OCI-LY7 (cell line): ENCODE measurements around the gene CRY2. TPM values are rescaled to one million over a fixed set of nuclear protein-coding genes. Genes with fewer than 3 reads are reported as not detected.

Experiments used
- BruUV-seq: library from RNA; stranded (reverse); fragments of 400-500 nt; replicated peaks from 2 replicates; lab custom pipeline; 2021; lab: Mats Ljungman, UMichigan
- CTCF ChIA-PET: fragments of 300-600 bp; sonication (Branson Sonifier 250); formaldehyde crosslinking; loops from one replicate; lab custom pipeline; 2022; ENCODE audit warnings: antibody characterized with exemption; ENCODE audit not compliant: unreplicated experiment; lab: Charles Lee
- POLR2A ChIA-PET: fragments of 300-600 bp; sonication (Branson Sonifier 250); formaldehyde crosslinking; loops from one replicate; lab custom pipeline; 2022; ENCODE audit warnings: antibody characterized with exemption; lab: Charles Lee
- DNase-seq: peaks from one replicate; pipeline ENCODE4 v3.0.0-alpha.2; 2015; ENCODE audit warnings: low spot score
- H2AFZ ChIP-seq: fragments of 200-600 bp; sonication (generic), shearing (Covaris generic); 2 replicates; pipeline ENCODE4 v1.6.1; 2014; ENCODE audit warnings: mild to moderate bottlenecking, antibody characterized with exemption, low read length, moderate library complexity
- H3K27ac ChIP-seq: fragments of 200-600 bp; sonication (generic); 2 replicates; pipeline ENCODE4 v1.5.1; 2014; ENCODE audit warnings: mixed run types, low read depth, mild to moderate bottlenecking, moderate library complexity, low read length, inconsistent platforms; ENCODE audit not compliant: poor library complexity, severe bottlenecking
- H3K36me3 ChIP-seq: fragments of 200-600 bp; sonication (generic); 2 replicates; pipeline ENCODE4 v1.6.1; 2014; ENCODE audit warnings: mild to moderate bottlenecking, antibody characterized with exemption, low read length, moderate library complexity, mixed read lengths; ENCODE audit not compliant: insufficient read depth
- H3K4me1 ChIP-seq: fragments of 200-600 bp; sonication (generic); 2 replicates; pipeline ENCODE4 v1.5.1; 2014; ENCODE audit warnings: mild to moderate bottlenecking, low read length; ENCODE audit not compliant: insufficient read depth, poor library complexity, severe bottlenecking
- H3K4me2 ChIP-seq: fragments of 200-600 bp; sonication (generic); 2 replicates; pipeline ENCODE4 v1.6.1; 2014; ENCODE audit warnings: mild to moderate bottlenecking, low read length
- H3K4me3 ChIP-seq: fragments of 200-600 bp; sonication (generic); 2 replicates; pipeline ENCODE4 v1.5.1; 2014; ENCODE audit warnings: mild to moderate bottlenecking, low read depth, low read length; ENCODE audit not compliant: poor library complexity, severe bottlenecking
- H3K79me2 ChIP-seq: fragments of 200-600 bp; sonication (generic); 2 replicates; pipeline ENCODE4 v1.6.1; 2016; ENCODE audit warnings: low read depth, mild to moderate bottlenecking, low read length, moderate library complexity, mixed read lengths; ENCODE audit not compliant: insufficient read depth
- H3K9me2 ChIP-seq: fragments of 200-600 bp; sonication (generic); 2 replicates; pipeline ENCODE4 v1.6.1; 2016; ENCODE audit warnings: mild to moderate bottlenecking, low read length, mixed read lengths; ENCODE audit not compliant: insufficient read depth
- H3K9me3 ChIP-seq: fragments of 200-600 bp; sonication (generic); 2 replicates; pipeline ENCODE4 v1.6.1; 2014; ENCODE audit warnings: mild to moderate bottlenecking, mixed run types, low read length, mixed read lengths
- H4K20me1 ChIP-seq: fragments of 200-600 bp; sonication (generic); 2 replicates; pipeline ENCODE4 v1.6.1; 2014; ENCODE audit warnings: mild to moderate bottlenecking, antibody characterized with exemption, low read length, moderate library complexity, mixed read lengths; ENCODE audit not compliant: insufficient read depth
- CTCF ChIP-seq: fragments of 200-600 bp; sonication (generic); conservative IDR thresholded peaks from 2 replicates; pipeline ENCODE4 v1.5.1; 2014; ENCODE audit warnings: mild to moderate bottlenecking, antibody characterized with exemption, low read length, moderate library complexity, mixed read lengths
- EZH2phosphoT487 ChIP-seq: fragments of 200-600 bp; sonication (generic); IDR thresholded peaks from 2 replicates; pipeline ENCODE4 v1.6.1; 2018; ENCODE audit warnings: low read depth, borderline replicate concordance, mild to moderate bottlenecking, mixed run types, antibody characterized with exemption, low read length, moderate library complexity, mixed read lengths
- intact Hi-C: fragments of 100-400 bp; cut with micrococcal nuclease; formaldehyde crosslinking; loops from one replicate; pipeline ENCODE4 v1.10.0; 2022; ENCODE audit not compliant: unreplicated experiment
- total RNA-seq, 2 experiments: library from RNA; depleted of rRNA in 1 of 2; stranded (reverse); fragments of >200 nt in 1 of 2; shearing (Covaris generic) in 1 of 2; gene quantifications; 2 replicates each; pipeline ENCODE4 v1.2.3, GENCODE V29; 2014 to 2022

CRY2 gene
- total RNA-seq, 2 experiments from 2014 or later, result 19.2 to 24.6 TPM

GRCh38 chr11:45880772-45881570, 33.7 kb downstream of the CRY2 start:
- TF ChIP-seq EZH2phosphoT487 (no peak), CTCF (no peak)
- H3K4me1 ChIP-seq, result no peaks in the 10 kb centered on the region
- no peak overlapping the region for H3K4me3 ChIP-seq
- H4K20me1 ChIP-seq, result no peaks in the 10 kb centered on the region
- ChIA-PET CTCF (no interaction called here), POLR2A (no interaction called here)
- DNase-seq, result no peak
- no peak overlapping the region for H3K27ac ChIP-seq
- H3K79me2 ChIP-seq, result no peaks in the 10 kb centered on the region
- no peaks in the 10 kb centered on the region for H3K9me3 ChIP-seq
- no peaks in the 10 kb centered on the region for H3K9me2 ChIP-seq
- intact Hi-C loops, result no loop called here
- BruUV-seq, result no TSS peak
- no peaks in the 10 kb centered on the region; the same call in 1 of the 2 replicates for H3K36me3 ChIP-seq
- H3K4me2 ChIP-seq, result no peak overlapping the region
- no peak overlapping the region for H2AFZ ChIP-seq

DNA sequence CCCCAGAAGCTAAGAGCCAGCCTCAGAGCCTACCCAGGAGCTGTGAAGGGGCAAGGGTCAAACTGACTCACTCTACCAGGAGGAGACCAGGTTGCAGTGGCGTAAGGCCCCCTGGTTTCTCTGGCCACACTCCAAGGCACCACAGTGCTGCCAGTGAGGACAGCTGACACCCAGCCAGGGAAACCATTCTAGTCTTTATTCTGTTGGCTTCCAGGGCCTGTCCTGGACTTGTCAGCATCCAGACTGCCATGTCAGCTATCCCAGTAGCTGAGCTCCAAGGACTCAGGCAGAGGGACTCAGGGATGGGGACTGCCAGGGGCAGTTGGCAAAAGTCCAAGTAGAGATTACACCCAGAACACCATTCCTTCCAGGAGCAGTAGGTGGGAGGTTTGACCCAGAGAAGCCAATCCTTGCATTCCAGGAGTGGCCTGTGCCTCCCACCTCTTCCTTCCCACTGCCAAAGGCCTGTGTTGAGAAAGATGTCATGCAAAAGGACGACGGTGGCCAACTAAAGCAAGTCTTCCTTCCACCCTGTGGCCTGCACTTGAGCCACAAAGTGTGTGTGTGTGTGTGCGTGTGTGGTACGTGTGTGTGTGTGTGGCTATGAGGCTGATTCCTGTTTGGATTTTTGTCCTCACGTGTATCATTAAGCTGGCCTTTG, 34.6 kb downstream of the CRY2 start:
- no peak overlapping the region for H3K4me3 ChIP-seq
- ChIA-PET POLR2A (interaction anchor here (1.1 kb wide), 1 partner anchor 22 kb away, joined by 4 read pairs; no protein-coding TSS in a partner anchor), CTCF (no interaction called here)
- no peak overlapping the region for H2AFZ ChIP-seq
- TF ChIP-seq EZH2phosphoT487 (no peak), CTCF (no peak)
- H3K27ac ChIP-seq, result no peak overlapping the region
- BruUV-seq, result no TSS peak
- H3K36me3 ChIP-seq, result no peaks in the 10 kb centered on the region
- H3K4me1 ChIP-seq, result no peaks in the 10 kb centered on the region
- H3K79me2 ChIP-seq, result no peaks in the 10 kb centered on the region
- H3K9me3 ChIP-seq, result no peaks in the 10 kb centered on the region
- no peaks in the 10 kb centered on the region for H3K9me2 ChIP-seq
- intact Hi-C loops, result no loop called here
- no peak for DNase-seq
- H3K4me2 ChIP-seq, result no peak overlapping the region
- no peaks in the 10 kb centered on the region for H4K20me1 ChIP-seq
